ENCODE results near the gene PUM1.
"Not testable (repeated sequence)": the region's sequence is repeated elsewhere in the genome, so short reads cannot be mapped to it uniquely, and the experiment has no call there.

The PUM1 gene

GRCh38 chr1:30991862-30992606, 73.5 kb downstream of the PUM1 start:
- no peak for DNase-seq

- no peak for DNase-seq
Measured at GRCh38 chr1:30990591-30990990, 74.9 kb downstream of the PUM1 start.

- DNase-seq = no peak
Measured at GRCh38 chr1:30988045-30988444, 77.5 kb downstream of the PUM1 start.

- DNase-seq = no peak
Measured at GRCh38 chr1:30986755-30987154, 78.8 kb downstream of the PUM1 start.

GRCh38 chr1:30984991-30985503, 80.5 kb downstream of the PUM1 start:
- no peak for DNase-seq

GRCh38 chr1:30984165-30984889, 81.2 kb downstream of the PUM1 start:
- DNase-seq = peak in 1 of 2 donors; percentile 13

- peak; percentile 71 to 87 for DNase-seq
Measured at GRCh38 chr1:30982937-30983336, 82.6 kb downstream of the PUM1 start.

GRCh38 chr1:30982431-30982830, 83.1 kb downstream of the PUM1 start:
- no peak for DNase-seq

- DNase-seq = no peak
Measured at GRCh38 chr1:30981172-30981571, 84.3 kb downstream of the PUM1 start.

- DNase-seq = no peak
Measured at GRCh38 chr1:30977511-30977910, 88.0 kb downstream of the PUM1 start.

GRCh38 chr1:30977105-30977504, 88.4 kb downstream of the PUM1 start:
- no peak for DNase-seq

GRCh38 chr1:30976143-30976542, 89.4 kb downstream of the PUM1 start:
- peak; percentile 43 to 73 for DNase-seq

- DNase-seq = no peak
Measured at GRCh38 chr1:30975217-30975616, 90.3 kb downstream of the PUM1 start.

GRCh38 chr1:30974536-30974935, 91.0 kb downstream of the PUM1 start:
- DNase-seq = no peak

GRCh38 chr1:30972349-30972748, 93.2 kb downstream of the PUM1 start:
- DNase-seq = not testable (repeated sequence)

GRCh38 chr1:30971496-30971895, 94.0 kb downstream of the PUM1 start:
- DNase-seq = peak; percentile 33 to 78

- no peak for DNase-seq
Measured at GRCh38 chr1:30969903-30970302, 95.6 kb downstream of the PUM1 start.

- DNase-seq = no peak
Measured at GRCh38 chr1:30968220-30968971, 97.1 kb downstream of the PUM1 start.

- no peak for DNase-seq
Measured at GRCh38 chr1:30966690-30967369, 98.7 kb downstream of the PUM1 start.

- no peak for DNase-seq
Measured at GRCh38 chr1:30965924-30966599, 99.5 kb downstream of the PUM1 start.

GRCh38 chr1:30964706-30965105, 100.8 kb downstream of the PUM1 start:
- DNase-seq = no peak

Measured in inflammatory macrophage (primary cell).